ENCODE data around the gene GUCY1A2.

GUCY1A2 gene

GRCh38 chr11:106997227-106997626, 21.0 kb downstream of the GUCY1A2 start:
- no peak for DNase-seq

GRCh38 chr11:106996691-106997090, 21.6 kb downstream of the GUCY1A2 start:
- no peak for DNase-seq

GRCh38 chr11:106990331-106990730, 27.9 kb downstream of the GUCY1A2 start:
- DNase-seq: no peak

GRCh38 chr11:106989078-106989455, 29.2 kb downstream of the GUCY1A2 start:
- no peak for DNase-seq

GRCh38 chr11:106988151-106989077, 29.9 kb downstream of the GUCY1A2 start:
- no peak for DNase-seq

GRCh38 chr11:106986673-106987072, 31.6 kb downstream of the GUCY1A2 start:
- no peak for DNase-seq

- DNase-seq: no peak
These were observed 32.0 kb downstream of the GUCY1A2 start for GRCh38 chr11:106986261-106986660.

GRCh38 chr11:106983991-106984390, 34.3 kb downstream of the GUCY1A2 start:
- no peak for DNase-seq

- no peak for DNase-seq
These were observed 35.0 kb downstream of the GUCY1A2 start for GRCh38 chr11:106983261-106983660.

- no peak for DNase-seq
These were observed 43.4 kb downstream of the GUCY1A2 start for GRCh38 chr11:106974831-106975230.

GRCh38 chr11:106971864-106972263, 46.4 kb downstream of the GUCY1A2 start:
- DNase-seq: no peak

GRCh38 chr11:106969644-106970355, 48.5 kb downstream of the GUCY1A2 start:
- no peak for DNase-seq

- no peak for DNase-seq
These were observed 55.3 kb downstream of the GUCY1A2 start for GRCh38 chr11:106962995-106963394.

- DNase-seq: no peak
These were observed 56.8 kb downstream of the GUCY1A2 start for GRCh38 chr11:106961518-106961917.

- DNase-seq: no peak
These were observed 57.2 kb downstream of the GUCY1A2 start for GRCh38 chr11:106961048-106961447.

GRCh38 chr11:106959800-106960199, 58.5 kb downstream of the GUCY1A2 start:
- no peak for DNase-seq

- no peak for DNase-seq
These were observed 58.9 kb downstream of the GUCY1A2 start for GRCh38 chr11:106959386-106959785.

- no peak for DNase-seq
These were observed 59.6 kb downstream of the GUCY1A2 start for GRCh38 chr11:106958517-106959248.

GRCh38 chr11:106957030-106957482, 61.2 kb downstream of the GUCY1A2 start:
- DNase-seq: no peak

- no peak for DNase-seq
These were observed 68.2 kb downstream of the GUCY1A2 start for GRCh38 chr11:106950067-106950491.

GRCh38 chr11:106943089-106943488, 75.2 kb downstream of the GUCY1A2 start:
- no peak for DNase-seq

- no peak for DNase-seq
These were observed 79.1 kb downstream of the GUCY1A2 start for GRCh38 chr11:106939157-106939556.

GRCh38 chr11:106937111-106937510, 81.2 kb downstream of the GUCY1A2 start:
- no peak for DNase-seq

All from activated T-cell treated with anti-CD3 and anti-CD28 coated beads, Interleukin-2, amount 50 U/mL, for 1 hour (primary cell).